Stimulated activated CD4-positive, alpha-beta T cell treated with anti-CD3 and anti-CD28 coated beads, Interleukin-4, amount 100 ng/mL, for 4 hours (primary cell): ENCODE data around the gene HABP4.

Experiments
- DNase-seq, 2 experiments: peaks; one replicate each; pipeline ENCODE4 v3.0.0-alpha.2; 2020

HABP4 gene

DNA sequence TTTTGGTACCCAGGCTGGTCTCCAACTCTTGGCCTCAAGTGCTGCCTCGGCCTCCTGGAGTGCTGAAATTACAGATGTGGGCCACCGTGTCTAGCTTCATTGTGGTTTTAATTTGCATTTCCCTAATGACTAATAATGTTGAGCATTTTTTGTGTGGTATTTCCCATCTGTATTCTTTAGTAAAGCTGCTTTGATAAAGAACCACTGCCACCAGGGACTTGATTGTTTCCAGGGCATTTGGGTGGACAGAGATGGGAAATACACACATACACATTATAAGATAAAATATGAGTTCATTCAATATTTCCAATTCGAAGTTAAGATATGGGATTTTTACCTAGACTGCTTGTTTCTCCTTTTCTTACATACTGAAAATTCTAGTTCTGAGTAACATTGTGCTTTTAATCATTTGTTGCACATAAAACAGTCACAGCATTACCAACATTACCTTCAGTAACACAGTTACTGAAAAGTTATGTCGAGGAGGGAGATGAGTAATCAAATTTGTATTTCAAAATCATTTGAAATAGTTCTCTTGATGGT is 28.9 kb downstream of the HABP4 start:
- no peak for DNase-seq

DNA sequence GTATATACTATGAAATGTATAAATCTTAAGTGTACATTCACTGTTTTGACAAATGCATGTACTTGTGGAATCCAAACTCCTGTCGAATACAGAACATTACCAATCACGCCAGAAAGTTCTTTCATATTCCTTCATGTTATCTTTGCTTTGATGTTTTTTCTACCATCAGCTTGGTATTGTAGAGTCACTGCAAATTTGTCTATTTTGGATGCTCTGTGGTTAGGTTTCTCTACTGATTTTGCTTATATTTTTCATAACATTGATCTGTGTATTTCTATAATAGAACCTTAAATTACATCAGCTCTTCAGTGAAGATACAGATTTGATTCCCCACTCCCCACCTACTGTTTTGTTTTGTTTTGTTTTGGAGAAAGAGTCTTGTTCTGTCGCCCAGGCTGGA is 30.8 kb downstream of the HABP4 start:
- no peak for DNase-seq

DNA sequence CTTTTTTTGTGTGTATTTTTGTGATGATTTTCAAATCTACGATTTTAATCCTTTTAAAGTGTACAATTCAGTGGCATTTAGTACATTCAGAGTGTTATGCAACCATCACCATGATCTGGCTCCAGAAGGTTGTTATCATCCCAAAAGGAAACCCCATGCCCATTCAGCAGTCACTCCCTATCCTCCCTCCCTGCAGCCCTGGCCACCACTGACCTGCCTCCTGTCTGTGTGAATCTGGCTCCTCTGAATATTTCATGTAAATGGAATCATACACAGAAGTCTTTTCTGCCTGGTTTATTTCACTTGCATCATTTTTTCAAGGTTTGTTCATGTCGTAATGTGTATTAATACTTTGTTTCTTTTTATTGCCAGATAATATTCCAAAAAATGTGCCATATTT is 32.5 kb downstream of the HABP4 start:
- DNase-seq: no peak

DNA sequence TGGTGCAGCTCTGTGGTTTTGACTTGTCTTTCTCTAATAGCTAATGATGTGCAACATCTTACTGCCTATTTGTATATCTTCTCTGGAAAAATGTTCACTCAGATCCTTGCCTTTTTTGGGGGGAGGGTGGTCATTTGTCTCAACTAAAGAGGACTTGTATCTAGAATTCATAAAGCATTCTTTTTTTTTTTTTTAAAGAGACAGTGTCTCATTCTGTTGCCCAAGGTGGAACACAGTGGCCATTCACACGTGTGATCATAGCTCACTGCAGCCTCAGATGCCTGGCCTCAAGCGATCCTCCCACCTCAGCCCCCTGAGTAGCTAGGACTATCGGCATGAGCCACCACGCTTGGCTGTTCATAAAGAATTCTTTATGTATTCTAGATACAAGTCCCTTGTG is 33.2 kb downstream of the HABP4 start:
- no peak for DNase-seq

DNA sequence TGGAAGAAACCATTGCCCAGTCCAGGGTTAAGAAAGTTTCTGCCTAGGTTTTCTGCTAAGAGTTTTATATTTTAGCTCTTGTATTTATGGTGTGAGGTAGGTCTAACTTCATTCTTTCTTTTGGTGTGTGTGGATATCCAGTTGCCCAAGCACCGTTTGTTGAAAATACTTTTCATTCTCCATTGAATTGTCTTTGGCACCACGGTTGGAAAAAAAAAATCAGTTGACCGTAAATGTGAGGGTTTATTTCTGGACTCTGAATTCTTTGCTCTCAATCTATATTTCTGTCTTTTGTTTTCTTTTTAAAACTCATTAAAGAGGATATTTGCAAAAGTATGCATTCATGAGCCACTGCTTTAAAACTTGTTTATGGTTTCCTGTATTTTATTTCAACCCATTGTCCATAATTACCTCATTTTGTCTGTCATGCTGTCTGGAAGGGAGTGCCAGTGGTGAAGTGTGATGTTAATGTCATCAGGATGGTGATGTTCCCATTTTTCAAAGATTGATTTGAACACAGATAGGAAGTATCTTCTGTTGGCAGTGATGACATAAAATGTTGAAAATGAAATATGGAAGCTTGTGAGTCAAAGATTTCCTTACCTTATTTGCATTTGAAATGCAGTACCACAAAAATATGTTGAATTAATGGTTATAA is 33.9 kb downstream of the HABP4 start:
- DNase-seq: no peak

DNA sequence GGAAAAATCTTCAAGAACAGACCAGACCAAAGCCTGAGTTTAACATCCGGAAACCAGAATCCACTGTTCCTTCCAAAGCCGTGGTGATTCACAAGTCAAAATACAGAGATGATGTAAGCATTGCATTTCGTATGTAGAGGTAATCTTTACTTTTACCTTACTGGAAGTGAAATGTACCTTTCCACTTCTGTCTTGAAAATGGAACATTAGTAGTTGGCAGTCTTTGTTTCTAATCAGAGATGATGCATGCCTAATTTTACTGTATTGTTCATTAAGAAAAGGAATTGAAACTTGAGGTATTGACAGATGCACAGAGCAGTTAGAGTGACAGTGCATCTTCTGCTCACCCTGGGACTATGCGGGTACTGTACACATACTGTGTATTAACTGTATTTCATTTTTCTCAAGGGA is 34.6 kb downstream of the HABP4 start:
- DNase-seq: no peak

DNA sequence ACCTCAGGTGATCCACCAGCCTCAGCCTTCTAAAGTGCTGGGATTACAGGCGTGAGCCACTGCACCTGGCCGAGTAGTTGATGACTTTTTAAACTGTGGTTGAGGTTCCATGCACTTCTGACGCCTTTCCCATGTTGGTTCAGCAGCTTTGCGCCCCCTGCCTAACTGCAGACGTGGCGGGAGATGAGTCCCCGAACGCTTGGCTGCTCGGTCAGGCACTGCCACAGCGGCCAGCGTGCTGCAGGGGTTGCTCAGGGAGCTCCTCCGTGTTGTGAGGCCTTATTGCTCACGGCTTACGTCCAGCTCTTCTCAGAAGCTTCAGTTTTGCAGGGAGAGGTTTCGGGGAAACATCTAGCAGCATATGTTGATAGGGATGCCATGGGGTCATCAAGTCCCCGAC is 35.3 kb downstream of the HABP4 start:
- DNase-seq: no peak

DNA sequence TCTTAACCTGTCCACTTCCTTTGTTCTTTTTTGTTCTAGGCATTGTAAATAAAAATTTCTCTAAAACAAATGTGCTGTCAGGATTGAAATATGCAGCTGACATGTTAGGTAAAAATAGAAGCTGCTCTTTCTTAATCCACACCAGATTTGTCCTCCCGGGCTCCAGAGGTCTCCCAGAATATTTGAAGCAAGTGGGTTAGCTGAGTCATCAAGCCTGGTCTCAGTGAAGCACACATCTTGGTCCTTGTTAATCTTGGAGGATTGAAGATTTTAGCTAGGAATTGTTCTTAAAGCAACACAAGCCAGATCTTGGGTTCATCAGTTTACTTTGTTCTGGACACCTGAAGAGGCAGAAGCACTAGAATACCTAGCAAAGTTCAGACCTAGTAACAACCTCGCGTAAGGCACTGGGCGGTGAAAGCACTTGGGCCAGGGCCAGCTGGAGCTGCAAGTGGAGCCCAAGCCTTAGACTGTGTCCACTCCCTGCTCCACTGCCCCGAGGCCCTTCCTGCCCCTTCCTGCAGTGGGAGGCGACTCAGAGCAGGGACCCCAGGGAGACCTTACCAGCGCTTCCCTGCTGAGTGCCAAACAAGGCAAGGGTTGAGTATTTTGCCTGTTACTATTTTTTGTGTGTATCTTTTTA is 36.5 kb downstream of the HABP4 start:
- no peak for DNase-seq

DNA sequence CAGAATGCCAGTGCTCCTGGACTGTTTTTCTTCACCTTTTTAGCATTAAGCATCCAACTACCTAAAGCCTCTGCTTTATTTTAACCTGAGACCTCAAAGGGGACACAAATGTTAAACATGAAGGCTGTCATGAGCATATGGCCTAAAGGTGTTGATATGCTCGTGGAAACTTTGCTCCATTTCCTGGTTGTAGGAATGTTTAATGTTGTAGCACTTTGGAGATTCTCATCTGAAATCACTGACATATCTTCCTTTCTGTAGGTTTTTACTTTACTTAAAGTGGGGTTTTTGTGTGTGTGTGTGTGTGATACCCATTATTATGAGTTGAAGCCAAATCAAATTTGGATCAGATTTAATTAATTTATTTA is 37.0 kb downstream of the HABP4 start:
- DNase-seq: no peak

DNA sequence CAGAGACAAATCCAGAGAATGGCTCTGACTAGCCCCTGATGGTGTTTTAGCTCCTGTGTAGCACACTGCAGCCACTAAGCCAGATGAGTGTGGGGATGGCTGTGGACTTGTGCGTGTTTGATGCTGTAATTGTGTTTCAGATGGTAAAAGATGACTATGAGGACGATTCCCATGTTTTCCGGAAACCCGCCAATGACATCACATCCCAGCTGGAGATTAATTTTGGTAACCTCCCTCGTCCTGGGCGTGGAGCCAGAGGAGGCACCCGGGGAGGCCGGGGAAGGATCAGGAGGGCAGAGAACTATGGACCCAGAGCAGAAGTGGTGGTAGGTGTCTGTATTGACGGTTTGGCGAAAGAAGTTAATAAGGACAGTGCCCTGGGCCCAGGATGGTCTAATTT is 38.0 kb downstream of the HABP4 start:
- DNase-seq: no peak

DNA sequence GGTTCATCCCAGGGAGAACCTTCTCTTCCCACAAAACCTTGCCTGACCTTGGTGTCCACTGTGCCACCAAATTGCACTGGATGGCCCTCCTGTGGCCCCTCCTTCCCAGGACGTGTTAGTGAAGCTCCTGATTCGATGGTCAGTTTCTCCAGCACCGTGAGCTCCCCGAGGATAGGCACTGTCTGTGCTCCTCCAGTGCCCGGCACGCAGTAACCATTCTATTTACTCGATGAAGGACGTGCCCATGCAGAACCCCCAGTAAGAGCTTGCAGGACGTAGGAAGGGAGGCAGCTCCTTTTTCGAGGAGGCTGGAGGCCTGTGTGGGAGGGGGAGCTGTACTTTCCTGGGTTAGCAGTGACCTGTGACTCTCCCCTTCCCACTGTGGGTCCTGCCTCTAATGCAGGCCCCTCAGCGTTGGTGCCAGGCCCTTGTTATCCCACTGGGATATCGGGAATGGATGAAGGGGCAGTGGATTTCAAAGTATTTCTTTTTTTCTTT is 39.6 kb downstream of the HABP4 start:
- no peak for DNase-seq

DNA sequence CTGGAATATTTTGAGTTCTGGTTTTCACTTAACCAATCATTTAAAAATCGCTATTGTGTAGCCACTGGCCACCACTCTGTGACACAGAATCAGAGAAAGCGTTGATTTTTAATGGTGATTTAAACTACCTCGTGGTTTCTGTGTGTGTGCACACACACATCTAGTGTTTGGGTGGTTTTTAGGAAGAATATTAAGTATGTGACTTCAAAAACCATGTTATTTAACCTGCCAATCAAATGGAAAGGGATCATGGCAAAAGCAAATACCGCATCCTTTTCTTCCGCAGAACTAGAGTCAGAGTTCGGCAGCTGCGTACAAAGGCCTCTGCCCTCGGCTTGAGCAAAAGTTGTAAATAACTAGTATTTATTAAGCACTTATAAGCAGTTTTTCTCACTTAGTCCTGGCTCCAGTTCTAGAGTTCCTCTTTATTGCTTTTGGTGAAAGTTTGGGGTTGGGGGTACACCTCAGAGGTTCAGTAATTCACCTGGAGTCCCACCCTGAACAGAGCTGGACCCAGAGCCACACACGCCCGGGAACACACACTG is 40.6 kb downstream of the HABP4 start:
- no peak for DNase-seq

DNA sequence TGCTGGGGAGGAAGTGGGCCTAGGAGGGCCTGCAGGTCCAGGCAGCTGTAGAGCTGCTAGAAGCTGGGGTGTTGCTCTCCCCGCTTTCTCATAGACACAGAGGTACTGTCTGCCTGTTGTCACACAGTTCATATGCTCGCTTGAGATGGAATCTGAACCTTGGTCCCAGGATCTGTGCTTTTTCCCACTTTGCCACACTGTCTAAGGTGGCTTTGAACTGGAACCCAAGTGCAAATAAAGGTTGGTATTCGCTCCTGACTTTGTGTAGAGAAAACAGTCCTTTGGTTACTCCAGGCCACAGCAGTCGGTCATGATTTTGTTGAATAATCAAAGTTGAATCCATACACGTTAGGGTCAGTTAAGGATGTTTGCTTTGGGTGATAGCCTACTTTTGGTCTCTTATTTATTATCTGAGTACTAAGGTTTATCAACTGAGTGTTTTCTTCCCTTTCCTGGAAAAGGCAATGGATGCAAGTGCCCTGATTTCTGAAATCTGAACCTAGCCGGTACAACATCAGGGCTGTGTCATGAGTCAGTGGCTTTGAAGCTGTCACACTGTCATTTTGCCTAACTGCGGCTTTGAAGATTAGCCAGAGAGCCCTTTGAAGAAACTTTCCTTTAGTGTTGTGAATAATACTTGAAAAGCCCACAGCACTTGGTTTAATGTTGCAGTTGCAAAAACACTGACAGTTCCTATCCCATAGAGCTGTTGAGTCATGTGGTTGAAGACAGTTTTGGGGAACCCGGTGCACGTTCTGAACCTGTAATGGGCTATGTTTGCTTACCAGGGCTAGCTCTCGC is 41.3 kb downstream of the HABP4 start:
- peak in 1 of 2 experiments; percentile 10 for DNase-seq

DNA sequence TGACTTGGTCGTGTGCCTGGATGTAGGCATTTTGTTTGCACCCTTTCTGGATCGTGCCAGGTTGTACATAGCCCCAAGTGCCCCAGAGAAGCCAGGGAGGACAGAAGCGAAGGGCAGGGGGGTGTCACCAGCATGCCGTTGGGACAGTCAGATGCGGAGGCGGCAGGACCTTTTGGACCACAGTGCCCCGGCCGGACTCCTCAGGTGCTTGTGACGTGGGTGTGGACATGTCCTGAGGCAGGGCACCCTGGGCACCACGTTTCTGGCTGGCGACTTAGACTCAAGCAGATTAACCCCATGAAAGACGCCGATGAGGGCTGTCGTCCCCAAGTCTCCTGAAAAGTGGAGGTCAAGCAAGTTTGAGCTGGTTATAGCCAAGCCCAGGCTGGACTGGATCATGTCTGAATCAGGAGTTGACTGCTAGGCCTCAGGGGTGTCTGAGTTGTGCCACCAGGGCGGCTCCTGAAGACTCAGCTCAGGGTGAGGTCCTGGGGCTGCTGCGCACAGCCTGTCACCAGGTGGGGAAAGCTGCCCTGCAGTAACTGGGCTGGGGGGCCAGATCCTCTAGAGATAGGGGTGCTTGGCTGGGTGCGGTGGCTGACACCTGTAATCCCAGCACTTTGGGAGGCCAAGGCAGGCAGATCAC is 42.0 kb downstream of the HABP4 start:
- DNase-seq: no peak

DNA sequence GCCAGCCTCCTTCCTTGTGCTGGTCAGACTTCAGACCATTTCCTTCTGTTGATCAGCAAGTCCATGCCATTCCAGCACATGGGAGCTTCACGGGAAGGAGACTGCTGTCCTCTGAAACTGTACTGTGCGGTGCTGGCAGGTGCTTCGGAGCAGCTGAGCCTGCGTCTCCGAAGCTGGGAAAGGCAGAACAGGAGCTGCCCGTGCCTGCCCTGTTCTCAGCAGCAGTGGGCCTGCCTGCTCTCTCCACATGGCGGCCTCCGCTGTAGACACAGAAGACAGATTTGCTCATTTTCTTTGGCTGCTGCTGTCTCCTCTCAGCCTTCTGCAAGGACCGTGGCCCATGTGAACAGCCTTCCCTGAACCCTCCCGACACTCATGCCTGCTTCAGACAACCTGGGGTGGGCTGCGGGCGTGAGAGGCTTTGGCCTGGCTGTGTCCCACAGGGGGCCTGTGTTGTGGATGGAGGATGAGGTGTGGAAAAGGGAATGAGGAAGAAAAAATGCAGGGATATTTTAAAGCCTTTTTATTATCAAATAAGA is 43.1 kb downstream of the HABP4 start:
- DNase-seq: no peak

DNA sequence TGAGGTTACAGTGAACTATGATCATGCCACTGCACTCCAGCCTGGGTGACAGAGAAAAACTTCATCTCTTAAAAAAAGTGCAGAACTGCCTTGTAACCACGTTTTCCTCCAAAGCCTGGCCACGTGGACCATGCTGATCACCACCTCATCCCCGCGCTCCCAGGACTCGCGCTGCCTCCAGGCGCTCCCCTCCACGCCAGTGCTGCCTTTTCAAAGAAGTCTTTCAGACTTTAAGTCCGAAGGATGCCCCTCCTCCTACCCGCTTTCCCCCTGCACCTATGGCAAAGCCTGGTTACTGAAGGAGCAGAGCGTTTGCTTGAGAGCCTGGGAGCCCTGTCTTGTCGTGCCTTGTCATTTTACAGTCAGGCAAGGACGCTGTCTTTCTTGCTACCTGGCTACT is 43.8 kb downstream of the HABP4 start:
- no peak for DNase-seq

DNA sequence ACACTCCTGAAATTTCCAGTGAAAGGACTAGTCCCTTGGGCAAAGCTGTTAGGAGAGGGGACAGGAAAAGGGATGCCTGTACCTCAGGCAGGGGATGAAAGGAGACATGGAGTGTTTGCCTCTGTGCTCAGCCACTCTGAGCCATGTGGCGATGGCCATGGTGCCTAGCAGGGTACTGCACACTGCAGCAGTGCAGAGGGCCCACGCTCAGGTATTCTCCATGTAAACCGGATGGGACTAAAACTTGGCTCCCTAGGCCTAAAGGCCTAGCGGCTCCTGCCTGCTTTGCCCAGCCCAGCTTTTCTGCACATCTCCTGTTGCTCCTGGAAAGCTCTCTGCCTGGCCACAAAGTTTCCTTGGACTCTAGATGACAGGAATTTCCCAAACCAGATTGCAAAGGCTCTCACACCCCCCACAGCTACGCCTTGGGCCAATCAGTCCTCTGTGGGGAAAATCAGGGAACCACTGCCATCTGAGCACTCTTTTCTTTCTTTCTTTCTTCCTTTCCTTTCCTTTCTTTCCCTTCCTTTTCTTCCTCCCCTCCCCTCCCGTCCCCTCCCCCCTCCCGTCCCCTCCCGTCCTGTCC is 44.3 kb downstream of the HABP4 start:
- DNase-seq: no peak

DNA sequence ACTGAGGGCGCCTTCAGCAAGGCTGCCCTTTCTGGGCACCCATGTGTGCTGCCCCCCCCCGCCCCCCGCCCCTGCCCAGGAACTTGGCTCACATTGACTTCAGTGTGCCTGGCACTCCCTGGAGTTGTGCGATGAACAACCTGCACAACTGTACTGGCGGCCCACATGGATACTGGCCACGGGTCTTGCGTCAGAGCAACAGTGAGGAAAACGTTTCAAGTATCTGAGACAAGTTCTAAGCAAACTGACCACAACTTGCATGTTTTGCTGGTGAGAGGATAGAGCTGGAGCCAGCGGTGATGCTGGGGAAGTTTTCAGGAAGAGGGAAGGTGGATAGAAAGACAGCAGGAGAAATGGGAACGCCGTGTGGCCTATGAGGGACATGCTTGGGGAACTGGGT is 45.4 kb downstream of the HABP4 start:
- DNase-seq: no peak

DNA sequence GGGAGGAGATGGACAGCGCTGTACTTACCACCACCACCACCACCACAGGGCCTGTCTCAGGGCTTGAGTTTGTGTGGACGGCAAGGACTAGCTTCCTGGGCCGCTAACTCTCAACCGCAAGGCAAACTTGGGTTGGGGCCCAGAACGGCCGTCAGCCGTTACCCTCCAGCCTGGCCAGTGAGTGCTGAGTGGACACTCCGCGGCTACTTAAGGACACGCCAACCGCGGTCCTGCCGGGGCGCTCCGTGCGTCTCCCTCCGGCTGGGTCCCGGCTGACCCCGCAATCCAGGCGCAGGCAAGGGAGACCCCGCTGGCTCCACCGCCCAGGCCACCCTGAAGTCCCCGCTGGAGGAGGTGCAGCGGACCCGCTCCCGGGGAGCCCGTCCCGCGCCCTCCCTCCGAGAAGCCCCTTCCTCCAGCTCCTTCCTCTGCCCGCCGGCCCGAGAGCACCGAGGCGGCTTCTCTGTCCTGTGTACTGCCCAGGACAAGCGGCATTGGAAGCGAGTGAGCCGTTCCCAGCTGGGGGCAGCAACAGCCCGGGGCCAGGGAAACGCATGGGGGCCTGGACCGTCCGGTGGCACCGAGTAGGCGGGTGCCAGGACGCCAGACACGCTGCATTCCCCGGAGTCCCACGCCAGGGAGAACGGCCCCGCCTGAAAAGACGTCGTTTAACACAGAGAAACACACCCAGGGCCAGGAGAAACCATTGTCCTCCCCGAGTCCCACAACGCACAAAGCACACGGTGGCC is 46.6 kb downstream of the HABP4 start:
- no peak for DNase-seq

DNA sequence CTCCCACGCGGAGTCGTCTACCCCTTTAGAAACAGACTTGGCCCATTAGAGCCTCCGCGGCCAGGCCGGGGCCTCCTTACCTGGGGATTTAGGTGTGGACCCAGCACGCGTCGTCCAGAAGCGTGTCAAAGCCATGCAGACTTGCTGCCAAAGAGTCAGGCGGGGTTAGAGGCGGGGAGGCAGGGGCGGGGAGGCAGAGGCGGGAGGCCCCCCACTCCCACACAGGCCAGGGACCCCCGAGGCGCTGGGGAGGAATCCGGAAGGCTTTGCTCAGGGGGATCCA is 47.1 kb downstream of the HABP4 start:
- DNase-seq: no peak

DNA sequence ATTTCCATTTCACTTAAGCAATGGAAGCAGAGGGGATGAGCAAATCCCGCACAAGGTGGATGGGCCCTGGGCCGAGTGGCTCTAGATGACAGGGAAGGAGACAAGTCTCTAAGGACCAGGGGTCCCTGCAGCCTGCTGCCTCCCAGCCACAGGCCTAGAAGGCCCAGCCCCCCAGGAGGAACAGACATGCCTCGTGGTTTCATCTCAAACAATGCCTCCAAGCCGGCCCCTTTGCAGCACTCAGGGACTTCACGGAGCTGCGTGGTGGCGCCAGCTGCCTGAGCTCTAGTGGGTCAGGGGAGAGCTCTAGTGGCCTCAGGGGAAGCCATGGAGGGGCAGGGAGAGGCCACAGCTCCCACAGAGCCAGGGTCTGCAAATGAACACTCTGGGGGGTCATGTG is 48.8 kb downstream of the HABP4 start:
- no peak for DNase-seq

DNA sequence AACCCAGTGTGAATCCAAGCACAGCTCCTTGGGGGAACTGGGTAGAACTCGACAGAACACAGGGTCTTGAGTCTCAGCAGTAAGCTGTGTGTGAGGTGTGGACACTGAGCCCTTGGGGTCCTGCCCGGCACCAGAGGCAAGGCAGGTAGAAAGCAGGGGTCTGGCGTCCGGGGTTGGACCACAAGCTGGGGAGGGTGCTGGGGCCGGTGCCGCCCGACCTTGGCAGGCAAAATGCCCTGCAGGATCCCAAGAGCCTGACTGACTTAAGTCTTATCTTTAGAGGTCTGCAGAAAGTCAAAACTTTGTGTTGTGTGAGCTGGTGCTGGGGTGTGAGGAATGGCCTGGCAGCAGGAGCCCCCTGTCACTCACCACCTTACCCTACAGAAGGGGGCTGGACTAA is 49.3 kb downstream of the HABP4 start:
- no peak for DNase-seq
